K562 (cell line): ENCODE measurements around the gene TRNAU1AP. TPM values are rescaled to one million over a fixed set of nuclear protein-coding genes. Genes with fewer than 3 reads are reported as not detected.

Source experiments
- MLX ChIP-seq, 2 experiments: fragments of 450-650 bp in 1 of 2; sonication (generic) in 1 of 2; formaldehyde crosslinking; conservative IDR thresholded peaks; 2 replicates each; pipeline versions ENCODE4 v1.4.0 to v1.8.1; 2020 to 2022; ENCODE audit warnings: mild to moderate bottlenecking in 1 of 2, missing genetic modification reagents in 1 of 2
- NFIC ChIP-seq: fragments of 450-650 bp; IDR thresholded peaks from 2 replicates; pipeline ENCODE4 v1.6.1; 2017; ENCODE audit warnings: mild to moderate bottlenecking, inconsistent platforms
- NKRF ChIP-seq: fragments of 450-650 bp; IDR thresholded peaks from 2 replicates; pipeline ENCODE4 v1.6.1; 2016; ENCODE audit warnings: borderline replicate concordance
- PML ChIP-seq: IDR thresholded peaks from 2 replicates; pipeline ENCODE4 v1.6.1; 2012; ENCODE audit warnings: low read length, inconsistent platforms
- POLR2AphosphoS2 ChIP-seq: IDR thresholded peaks from 2 replicates; pipeline ENCODE4 v1.6.1; 2012; ENCODE audit warnings: low read length, improper control_type of control experiment
- POLR2AphosphoS5 ChIP-seq: IDR thresholded peaks from 2 replicates; pipeline ENCODE4 v1.6.1; 2011; ENCODE audit warnings: mild to moderate bottlenecking, low read depth, low read length, moderate library complexity; ENCODE audit not compliant: control insufficient read depth, insufficient read depth
- POLR2G ChIP-seq: fragments of 200-400 bp; formaldehyde crosslinking; IDR thresholded peaks from 2 replicates; pipeline ENCODE4 v1.6.1; 2017; ENCODE audit warnings: low read depth, mild to moderate bottlenecking, antibody characterized with exemption, low read length, moderate library complexity
- RBFOX2 ChIP-seq: fragments of 200-400 bp; formaldehyde crosslinking; IDR thresholded peaks from 2 replicates; pipeline ENCODE4 v1.6.1; 2017; ENCODE audit warnings: low read depth, mild to moderate bottlenecking, low read length, moderate library complexity
- SUPT5H ChIP-seq: fragments of 450-650 bp; IDR thresholded peaks from 2 replicates; pipeline ENCODE4 v1.6.1; 2016
- ZC3H8 ChIP-seq: fragments of 450-650 bp; IDR thresholded peaks from 2 replicates; pipeline ENCODE4 v1.6.1; 2017
- ZNF316 ChIP-seq: fragments of 450-650 bp; IDR thresholded peaks from 2 replicates; pipeline ENCODE4 v1.6.1; 2016
- ZNF77 ChIP-seq: fragments of 250-450 bp; sonication (Bioruptor Pico); IDR thresholded peaks from 2 replicates; pipeline ENCODE4 v1.5.0; 2020
- ZSCAN29 ChIP-seq: fragments of 450-650 bp; IDR thresholded peaks from 2 replicates; pipeline ENCODE4 v1.6.1; 2017
- polyA plus RNA-seq, 8 experiments: library from polyadenylated mRNA; depleted of rRNA in 4 of 8; stranded (reverse) in 5 of 8; unstranded in 3 of 8; fragments of >200 nt; fragmentation: Nextera tagmentation in 2 of 8; fragmentation: Illumina TruSeq in 1 of 8; extraction: Ambion mirVana in 2 of 8; extraction: Trizol in 1 of 8; gene quantifications; 2 replicates each; pipeline versions ENCODE4 v1.2.1 to v1.2.3, GENCODE V29; 2011 to 2014; ENCODE audit warnings: inconsistent platforms in 1 of 8, missing spikeins in 1 of 8
- total RNA-seq, 7 experiments: library from RNA; depleted of rRNA in 6 of 7; stranded (reverse); fragments of >200 nt in 6 of 7; fragmentation: Illumina TruSeq in 2 of 7; extraction: Trizol in 2 of 7; gene quantifications; 2 replicates each; pipeline versions ENCODE4 v1.2.1 to v1.2.3, GENCODE V29; 2011 to 2021; ENCODE audit warnings: low replicate concordance in 1 of 7

TRNAU1AP gene
- total and polyA plus RNA-seq, 9 of the 15 experiments (the other 6 are each of a cell fraction or from before 2014, with no cell fraction given) = 34.9 to 110 (median 46.3) TPM

- TF ChIP-seq MLX (CRISPR knock-in tag; conservative IDR thresholded peaks at IDR 0.05) (0 out of 4 replicates have a peak, but pooled peaks of 1 of the 2 experiments have one; percentile 14), RBFOX2 (peak; percentile 59), NFIC (0 out of 2 replicates have a peak, but pooled peaks have one; percentile 0), POLR2AphosphoS5 (0 out of 2 replicates have a peak, but pooled peaks have one; percentile 2), PML (peak; percentile 20; the same call in 1 of the 2 replicates), POLR2G (peak; percentile 50), ZSCAN29 (peak; percentile 21; the same call in 1 of the 2 replicates), ZC3H8 (peak; percentile 52; the same call in 1 of the 2 replicates), POLR2AphosphoS2 (0 out of 2 replicates have a peak, but pooled peaks have one; percentile 3), ZNF77 (CRISPR knock-in tag) (0 out of 2 replicates have a peak, but pooled peaks have one; percentile 9), SUPT5H (peak; percentile 71), ZNF316 (0 out of 2 replicates have a peak, but pooled peaks have one; percentile 7), NKRF (0 out of 2 replicates have a peak, but pooled peaks have one; percentile 17)
- TF ChIP-seq, all 486 proteins: peak for 20; not testable (repeated sequence) for 466
These were observed 38.4 kb upstream of the TRNAU1AP start (continued) for GRCh38 chr1:28514445-28514933.
